SK-N-MC (cell line): ENCODE data around the gene PSMB3.

Source experiments
- EZH2 ChIP-seq: fragments of 200-600 bp; sonication (generic); IDR thresholded peaks from one replicate; pipeline ENCODE4 v1.6.1; 2017; ENCODE audit warnings: antibody characterized with exemption
- POLR2AphosphoS5 ChIP-seq: IDR thresholded peaks from 2 replicates; pipeline ENCODE4 v1.6.1; 2012; ENCODE audit warnings: mild to moderate bottlenecking, low read depth, low read length, borderline replicate concordance

DNA sequence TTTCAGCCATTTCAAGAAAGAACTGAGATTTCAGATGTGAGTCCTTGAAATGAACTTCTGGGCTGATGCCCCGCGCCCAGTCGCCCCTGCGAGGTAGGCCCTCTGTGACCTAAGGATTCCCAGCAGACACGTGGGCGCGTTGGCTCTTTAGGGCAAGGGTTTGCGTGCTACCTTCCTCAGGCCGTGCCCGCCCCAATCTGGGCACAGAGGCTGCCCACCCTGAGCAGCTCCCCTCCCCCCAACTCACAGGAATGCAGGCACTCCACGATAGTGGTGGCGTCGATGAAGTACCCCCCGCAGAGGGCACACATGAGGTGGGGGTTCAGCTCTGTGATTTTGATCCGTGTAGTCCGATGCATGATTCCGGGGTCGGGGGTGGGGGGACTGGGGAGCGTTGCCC lies 12.5 kb upstream of the PSMB3 start:
- TF ChIP-seq EZH2 (no peak), POLR2AphosphoS5 (no peak)
